ENCODE results near the gene APBB1IP.
"Not testable (repeated sequence)": the region's sequence is repeated elsewhere in the genome, so short reads cannot be mapped to it uniquely, and the experiment has no call there.

Gene APBB1IP

DNA sequence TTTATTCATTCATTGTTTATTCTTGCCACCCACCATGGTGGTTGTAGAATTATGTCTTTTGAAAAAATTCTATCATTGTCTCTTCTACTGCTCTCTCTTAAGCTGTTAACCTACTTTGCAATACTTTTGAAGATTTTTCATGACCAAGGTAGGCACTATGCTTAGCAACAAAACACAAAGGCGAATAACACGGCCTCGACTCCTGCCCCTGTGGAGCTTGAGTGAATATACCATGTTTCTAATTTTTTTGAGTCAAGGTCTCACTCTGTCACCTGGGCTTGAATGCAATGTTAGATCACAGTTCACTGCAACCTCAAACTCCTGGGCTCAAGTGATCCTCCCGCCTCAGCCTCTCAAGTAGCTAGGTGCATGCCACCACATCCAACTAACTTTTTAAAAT, 39.4 kb downstream of the APBB1IP start:
- DNase-seq (ENCODE audit: low read depth) = no peak

- no peak for DNase-seq (ENCODE audit: low read depth)
Observed at GRCh38 chr10:26478061-26478460, 39.9 kb downstream of the APBB1IP start.

GRCh38 chr10:26479766-26480492, 41.8 kb downstream of the APBB1IP start:
- DNase-seq (ENCODE audit: low read depth) = no peak

GRCh38 chr10:26481315-26481692, 43.2 kb downstream of the APBB1IP start:
- DNase-seq (ENCODE audit: low read depth) = no peak

DNA sequence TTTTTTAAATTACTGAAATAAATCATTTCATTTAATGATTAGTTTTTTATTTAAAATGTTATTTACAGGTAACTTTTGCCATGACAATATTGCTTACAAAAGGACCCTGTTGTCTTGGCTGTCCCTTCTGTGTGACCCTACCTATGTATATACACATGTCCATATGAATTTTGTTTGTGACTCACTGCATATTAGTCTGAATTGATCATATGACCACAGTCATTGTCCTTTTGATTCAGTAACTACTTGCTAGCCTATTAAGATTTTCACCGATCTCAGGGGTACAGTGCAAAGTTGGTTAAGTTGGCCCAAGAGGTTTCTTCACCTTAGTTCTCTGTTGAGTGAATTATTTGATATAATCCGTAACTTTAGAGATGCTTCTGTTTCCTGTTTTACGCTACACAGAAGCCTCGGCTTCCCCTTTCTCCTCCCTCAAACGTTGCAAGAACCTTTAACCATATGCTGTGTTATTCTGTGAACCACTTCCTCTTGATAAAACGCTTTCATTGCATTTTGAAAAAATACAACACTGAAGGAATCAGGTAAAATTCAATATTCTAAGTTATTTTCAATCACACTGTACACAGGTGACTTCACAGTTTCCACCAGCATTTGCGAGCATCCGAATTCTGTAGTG, 43.9 kb downstream of the APBB1IP start:
- no peak for DNase-seq (ENCODE audit: low read depth)

DNA sequence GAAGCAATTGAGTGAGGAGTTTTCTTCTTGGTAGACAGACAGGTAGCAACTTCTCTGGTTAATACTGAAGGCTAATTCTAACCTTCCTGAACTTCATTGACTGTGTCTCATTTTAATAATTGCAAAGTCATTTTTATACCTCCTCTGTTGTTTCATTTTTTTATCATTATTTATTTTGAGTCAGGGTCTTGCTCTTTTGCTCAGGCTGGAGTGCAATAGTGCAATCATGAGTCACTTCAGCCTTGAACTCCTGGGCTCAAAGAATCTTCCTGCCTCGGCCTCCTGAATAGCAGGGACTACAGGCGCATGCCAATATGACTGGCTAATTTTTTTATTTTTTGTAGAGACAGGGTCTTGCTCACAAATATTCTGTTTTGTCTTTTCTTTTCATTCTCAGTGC, 45.4 kb downstream of the APBB1IP start:
- DNase-seq (ENCODE audit: low read depth) = peak; percentile 54

DNA sequence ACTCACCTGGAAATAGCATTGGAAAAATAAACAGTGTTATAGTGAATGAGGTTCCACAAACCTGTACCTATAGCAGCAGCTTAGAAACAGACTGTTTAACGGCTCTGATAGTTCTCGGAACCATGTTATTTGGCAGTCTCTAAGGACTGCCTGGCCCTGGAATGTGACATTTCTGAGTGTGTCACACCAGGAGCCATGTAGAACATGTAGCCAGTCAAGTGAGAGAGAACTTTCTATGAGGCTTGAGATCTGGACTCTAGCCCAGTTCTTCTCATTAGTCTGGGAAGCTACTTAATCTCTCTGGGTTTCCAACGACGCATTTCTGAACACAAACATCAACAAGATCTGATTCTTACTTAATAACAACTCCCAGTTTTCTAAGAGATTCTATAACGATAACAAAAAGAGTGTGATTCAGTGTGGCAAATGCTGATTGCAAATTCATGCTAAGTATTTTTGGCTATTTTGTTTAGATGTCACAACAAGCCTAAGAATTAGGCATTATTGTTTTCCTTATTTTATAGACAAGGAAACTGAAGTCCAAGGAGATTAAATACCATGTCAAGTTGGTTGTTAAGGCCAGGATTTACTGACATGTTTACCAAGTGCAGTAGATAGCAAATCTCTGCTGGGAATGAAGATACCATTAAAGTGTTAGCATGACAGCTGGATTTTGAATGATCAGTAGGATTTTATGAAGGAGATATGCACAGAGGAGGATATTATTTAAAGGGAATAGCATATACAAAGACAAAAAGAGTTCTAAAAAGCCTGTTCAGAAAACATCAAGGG, 47.2 kb downstream of the APBB1IP start:
- peak; percentile 40 for DNase-seq (ENCODE audit: low read depth)

DNA sequence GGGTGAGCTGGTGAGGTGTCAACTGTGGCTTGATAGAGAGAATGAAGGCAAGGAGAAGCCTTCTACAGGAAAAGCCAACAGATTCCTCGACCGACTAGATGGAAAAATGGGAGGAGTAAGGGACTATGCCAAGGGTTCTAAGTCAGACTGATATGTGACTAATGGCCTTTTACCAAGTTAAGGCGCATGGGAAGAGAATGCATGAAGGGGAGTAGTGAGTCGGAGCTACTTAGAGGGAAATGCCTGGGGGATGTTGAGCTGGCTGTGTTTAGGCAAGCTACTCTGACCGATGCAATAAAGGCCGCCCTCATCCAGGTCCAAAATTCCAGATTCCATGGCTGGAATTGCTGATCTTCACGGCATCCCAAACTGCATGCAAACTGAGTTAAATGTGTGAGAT, 48.2 kb downstream of the APBB1IP start:
- DNase-seq (ENCODE audit: low read depth) = peak; percentile 99

DNA sequence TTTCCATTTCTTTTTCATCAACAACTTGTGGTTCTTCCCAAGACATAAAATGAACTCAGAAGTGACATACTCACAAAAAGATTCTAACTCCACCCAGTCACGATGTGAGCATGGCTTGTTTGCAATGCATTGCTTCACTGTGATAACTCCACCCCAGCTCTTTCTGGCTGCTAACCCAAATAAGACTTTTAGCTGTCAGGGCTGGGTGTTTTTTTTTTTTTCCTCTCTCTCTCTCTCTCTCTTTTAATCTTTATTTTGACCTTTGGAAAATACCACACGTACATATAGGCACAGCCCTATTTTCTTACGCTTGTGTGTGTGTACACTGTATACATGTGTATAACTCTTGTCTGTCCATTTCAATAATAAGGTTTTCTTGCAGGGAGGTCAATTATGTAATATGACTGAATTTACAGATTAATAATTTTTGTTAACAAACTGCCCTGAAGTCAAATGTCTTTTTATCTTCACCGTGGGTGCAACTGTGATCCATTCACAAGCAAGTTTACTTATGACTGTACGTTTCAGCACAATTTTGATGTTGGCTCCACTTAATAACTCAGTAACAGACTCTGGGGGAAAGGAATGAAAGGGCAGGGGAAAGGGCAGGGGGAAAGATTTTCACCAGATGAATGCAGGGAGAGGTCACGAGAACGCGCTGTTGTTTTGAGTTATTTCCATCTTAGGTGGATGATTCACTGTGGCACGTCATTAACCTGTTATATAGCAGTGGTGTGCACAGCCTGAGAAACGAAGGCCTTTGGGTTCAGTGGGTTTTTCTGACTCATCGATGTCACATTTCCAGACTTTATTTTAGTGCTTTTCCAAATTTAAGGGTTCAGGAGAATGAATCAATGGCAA, 49.1 kb downstream of the APBB1IP start:
- peak; percentile 99 for DNase-seq (ENCODE audit: low read depth)

- DNase-seq (ENCODE audit: low read depth) = peak; percentile 97
Observed at GRCh38 chr10:26488344-26488743, 50.2 kb downstream of the APBB1IP start.

- DNase-seq (ENCODE audit: low read depth) = no peak
Observed at GRCh38 chr10:26489081-26489480, 50.9 kb downstream of the APBB1IP start.

- not testable (repeated sequence) for DNase-seq (ENCODE audit: low read depth)
Observed at GRCh38 chr10:26490367-26490766, 52.2 kb downstream of the APBB1IP start.

DNA sequence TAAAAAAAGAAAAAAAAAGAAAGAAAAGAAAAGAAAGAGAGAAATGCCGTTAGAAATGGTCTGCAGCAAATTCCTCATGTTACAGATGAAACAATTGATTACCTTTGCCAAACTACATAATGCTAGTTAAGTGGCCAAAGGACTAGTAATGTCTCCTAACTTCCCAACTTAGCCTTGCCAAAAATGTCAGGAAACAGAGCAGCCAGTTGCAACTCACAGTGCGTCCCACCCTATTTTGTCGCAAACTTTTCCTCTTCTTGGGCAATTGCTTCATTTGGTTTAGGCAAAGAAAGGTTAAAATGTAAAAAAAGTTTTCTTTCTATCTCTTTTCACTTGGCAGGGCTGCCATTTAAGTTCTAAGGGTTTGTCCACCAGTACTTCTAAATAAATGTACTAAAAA, 53.1 kb downstream of the APBB1IP start:
- DNase-seq (ENCODE audit: low read depth) = no peak

DNA sequence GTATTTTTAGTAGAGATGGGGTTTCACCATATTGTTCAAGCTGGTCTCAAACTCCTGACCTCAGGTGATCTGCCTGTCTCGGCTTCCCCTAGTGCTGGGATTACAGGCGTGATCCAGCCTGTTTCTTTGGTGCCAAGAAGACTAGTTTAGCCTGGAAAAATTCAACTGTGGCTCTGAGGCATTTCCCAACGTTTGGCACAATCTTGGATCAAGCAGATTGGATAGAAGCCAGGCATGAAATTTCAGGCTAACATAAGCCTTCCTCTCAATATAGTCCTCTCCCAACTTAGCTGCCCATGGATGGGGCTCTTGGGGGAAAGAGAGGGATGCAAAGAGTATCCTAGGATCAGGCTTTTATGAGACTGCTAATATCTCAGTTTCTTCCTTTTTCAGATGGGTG, 53.8 kb downstream of the APBB1IP start:
- no peak for DNase-seq (ENCODE audit: low read depth)

DNA sequence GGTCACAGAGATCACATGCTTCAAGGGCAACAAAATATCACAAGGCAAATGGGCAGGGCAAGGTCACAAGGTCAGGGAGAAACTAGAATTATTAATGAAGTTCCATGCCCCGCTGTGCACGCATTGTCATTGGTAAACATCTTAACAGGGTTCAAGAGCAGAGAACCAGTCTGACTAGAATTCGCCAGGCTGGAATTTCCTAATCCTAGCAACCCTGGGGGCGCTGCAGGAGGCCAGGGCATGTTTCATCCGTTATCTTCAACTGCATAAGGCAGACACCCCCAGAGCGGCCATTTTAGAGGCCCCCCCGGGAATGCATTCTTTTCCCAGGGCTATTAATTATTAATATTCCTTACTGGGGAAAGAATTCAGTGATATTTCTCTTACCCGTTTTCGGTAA, 54.6 kb downstream of the APBB1IP start:
- DNase-seq (ENCODE audit: low read depth) = not testable (repeated sequence)

DNA sequence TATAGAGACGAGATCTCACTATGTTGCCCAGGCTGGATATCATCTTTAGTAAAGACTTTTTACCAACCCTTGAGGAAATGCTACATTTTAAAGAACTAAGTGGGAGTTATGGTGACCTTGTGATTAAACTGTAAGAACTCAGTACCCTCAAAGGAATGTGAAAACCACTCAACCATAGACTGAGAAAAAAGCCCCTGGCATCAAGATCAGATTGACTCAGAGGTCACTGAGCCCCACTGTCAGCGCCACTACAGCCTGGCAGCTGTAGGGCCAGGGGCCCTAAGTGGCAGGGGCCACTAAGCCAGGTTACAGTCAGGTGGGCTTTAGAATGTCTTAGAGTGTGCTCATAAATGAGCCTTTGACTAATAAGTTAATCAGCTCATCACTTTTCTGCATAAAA, 55.9 kb downstream of the APBB1IP start:
- no peak for DNase-seq (ENCODE audit: low read depth)

DNA sequence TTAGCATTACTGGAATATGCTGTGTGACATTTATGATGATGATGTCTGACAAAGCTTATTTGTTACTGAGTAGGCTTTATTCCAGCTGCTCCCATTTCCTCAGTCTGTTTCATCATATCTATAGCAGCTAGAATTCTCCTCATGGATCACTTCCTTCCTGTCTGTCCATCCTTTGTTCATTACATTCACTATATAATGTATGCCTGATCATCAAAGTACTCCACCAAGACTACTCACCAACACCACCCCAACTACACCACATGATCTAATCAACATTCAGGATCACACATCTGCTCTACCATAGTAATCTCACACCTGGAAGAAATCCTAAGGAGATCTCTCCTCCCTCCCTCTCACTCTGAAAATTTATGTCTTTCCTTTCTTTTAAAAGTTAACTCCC, 61.3 kb downstream of the APBB1IP start:
- DNase-seq (ENCODE audit: low read depth) = peak; percentile 40

DNA sequence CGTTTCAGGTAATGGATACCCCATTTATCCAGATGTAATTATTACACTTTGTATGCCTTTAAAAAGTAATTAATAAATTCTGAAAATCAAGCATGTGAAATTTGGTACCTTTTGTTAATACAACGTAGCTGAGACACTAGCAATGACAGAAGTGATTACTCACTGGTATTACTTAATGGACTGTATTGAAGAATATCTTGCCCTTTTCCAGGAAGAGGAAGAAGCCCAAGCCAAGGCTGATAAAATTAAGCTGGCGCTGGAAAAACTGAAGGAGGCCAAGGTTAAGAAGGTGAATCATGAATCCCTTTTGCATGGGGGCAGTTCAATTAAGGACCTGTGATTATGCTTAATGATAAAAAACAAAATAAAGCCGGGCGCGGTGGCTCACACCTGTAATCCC, 64.8 kb downstream of the APBB1IP start:
- DNase-seq (ENCODE audit: low read depth) = no peak

DNA sequence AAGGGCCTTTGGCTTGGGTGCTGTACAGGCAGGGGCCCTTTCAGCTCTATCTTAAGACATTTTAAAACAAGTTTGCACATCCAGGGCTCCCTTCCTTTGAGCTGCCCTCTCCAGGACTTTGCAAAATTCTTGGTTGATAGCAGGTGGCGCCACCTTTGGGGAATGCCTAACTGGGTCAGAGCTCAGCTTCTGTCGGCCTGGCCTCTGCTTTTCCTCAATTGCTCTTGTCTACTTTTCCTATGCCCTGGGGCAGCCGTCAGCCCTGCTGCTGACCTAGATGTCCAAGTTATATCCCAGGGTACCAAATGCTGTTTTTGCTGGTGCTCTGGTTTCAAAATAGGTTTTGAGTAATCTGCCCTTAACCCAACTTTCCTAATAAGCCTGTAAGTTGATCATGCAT, 65.8 kb downstream of the APBB1IP start:
- peak; percentile 37 for DNase-seq (ENCODE audit: low read depth)

GRCh38 chr10:26504429-26504828, 66.3 kb downstream of the APBB1IP start:
- not testable (repeated sequence) for DNase-seq (ENCODE audit: low read depth)

DNA sequence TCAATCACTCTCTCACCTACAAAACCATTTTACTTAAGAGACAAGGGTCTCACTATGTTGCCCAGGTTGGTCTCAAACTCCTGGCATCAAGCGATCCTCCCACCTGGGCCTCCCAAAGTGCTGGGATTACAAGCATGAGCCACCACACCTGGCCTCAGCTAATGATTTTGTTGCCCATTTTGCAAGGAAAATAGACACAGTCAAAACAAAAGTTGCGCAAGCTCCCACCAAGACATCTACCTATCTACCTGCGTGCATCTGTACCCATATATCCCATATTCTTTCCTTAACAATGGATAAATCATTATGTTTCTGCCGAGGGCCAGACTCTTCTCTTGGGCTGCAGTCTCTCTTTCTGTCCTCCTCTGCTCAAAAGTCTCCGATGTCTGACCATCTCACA, 67.3 kb downstream of the APBB1IP start:
- no peak for DNase-seq (ENCODE audit: low read depth)

GRCh38 chr10:26506736-26507135, 68.6 kb downstream of the APBB1IP start:
- DNase-seq (ENCODE audit: low read depth) = no peak

All from ELR (cell line).